GM12878 (cell line): ENCODE measurements around the gene YES1. TPM values are rescaled to one million over a fixed set of nuclear protein-coding genes. Genes with fewer than 3 reads are reported as not detected.

Source experiments
- ATAC-seq: fragments of 200-7000 bp; cut with Tn5 transposase; 3 replicates; pipeline ENCODE4 v1.9.1; 2020; ENCODE audit warnings: mild to moderate bottlenecking, moderate library complexity
- BruUV-seq: library from RNA; stranded (reverse); fragments of 400-500 nt; replicated peaks from 2 replicates; lab custom pipeline; 2021; lab: Mats Ljungman, UMichigan
- CTCF ChIA-PET: fragments of 300-600 bp; sonication (Branson Sonifier 250); formaldehyde crosslinking; extraction: SDS; loops from one replicate; lab custom pipeline; 2021; ENCODE audit warnings: inconsistent platforms; lab: Yijun Ruan, JAX
- POLR2A ChIA-PET: fragments of 350-600 bp; formaldehyde crosslinking; extraction: SDS; loops from one replicate; lab custom pipeline; 2021; ENCODE audit warnings: inconsistent platforms; lab: Charles Lee
- RAD21 ChIA-PET: fragments of 300-600 bp; sonication (Branson Sonifier 250); formaldehyde crosslinking; loops from one replicate; lab custom pipeline; 2023; ENCODE audit warnings: antibody characterized with exemption; ENCODE audit not compliant: unreplicated experiment; lab: Charles Lee
- SMC1A ChIA-PET: fragments of 300-600 bp; sonication (Branson Sonifier 250); formaldehyde crosslinking; loops from one replicate; lab custom pipeline; 2023; ENCODE audit not compliant: unreplicated experiment, uncharacterized antibody; lab: Charles Lee
- DNase-seq: peaks from one replicate; pipeline ENCODE4 v3.0.0-alpha.2; 2011; ENCODE audit warnings: low read depth, low spot score
- FAIRE-seq: peaks from 3 replicates; lab custom pipeline; 2011; peaks lifted over from hg19 to GRCh38; lab: Jason Lieb, UNC
- H2AFZ ChIP-seq: 2 replicates; pipeline ENCODE4 v1.6.0; 2011; ENCODE audit warnings: low read depth, low read length, control low read depth; ENCODE audit not compliant: control insufficient read depth
- H3K27ac ChIP-seq: 2 replicates; pipeline ENCODE4 v1.5.1; 2011; ENCODE audit warnings: control low read depth; ENCODE audit not compliant: control insufficient read depth, insufficient read depth
- H3K27me3 ChIP-seq, 2 experiments: replicated peaks in 1 of 2; 2 replicates each; pipeline versions ENCODE4 v1.6.0 to v1.6.1; 2011; ENCODE audit warnings: low read length in 1 of 2; ENCODE audit not compliant: control insufficient read depth in 2 of 2, insufficient read depth in 2 of 2
- H3K36me3 ChIP-seq, 2 experiments: 2 replicates each; pipeline ENCODE4 v1.5.1; 2011; ENCODE audit warnings: low read length in 1 of 2; ENCODE audit not compliant: control insufficient read depth in 2 of 2, insufficient read depth in 2 of 2
- H3K4me1 ChIP-seq: 2 replicates; pipeline ENCODE4 v1.6.1; 2011; ENCODE audit warnings: mild to moderate bottlenecking, low read length, moderate library complexity, mixed read lengths; ENCODE audit not compliant: control insufficient read depth, insufficient read depth
- H3K4me2 ChIP-seq: 2 replicates; pipeline ENCODE4 v1.6.0; 2011; ENCODE audit warnings: control low read depth; ENCODE audit not compliant: control insufficient read depth, insufficient read depth
- H3K4me3 ChIP-seq: fragments of 200-600 bp; sonication (generic); 2 replicates; pipeline ENCODE4 v1.5.1; 2016
- H3K79me2 ChIP-seq: 2 replicates; pipeline ENCODE4 v1.6.0; 2011; ENCODE audit warnings: low read length; ENCODE audit not compliant: control insufficient read depth, insufficient read depth
- H3K9ac ChIP-seq: 2 replicates; pipeline ENCODE4 v1.8.0; 2011; ENCODE audit warnings: low read length, control low read depth, mixed read lengths; ENCODE audit not compliant: control insufficient read depth, insufficient read depth
- H3K9me3 ChIP-seq: replicated peaks from 3 replicates; pipeline ENCODE4 v1.5.1; 2011; ENCODE audit warnings: mild to moderate bottlenecking, low read length; ENCODE audit not compliant: control insufficient read depth, insufficient read depth
- H4K20me1 ChIP-seq: 2 replicates; pipeline ENCODE4 v1.6.0; 2011; ENCODE audit not compliant: control insufficient read depth, insufficient read depth
- CREM ChIP-seq: IDR thresholded peaks from 2 replicates; pipeline ENCODE4 v1.6.1; 2014; ENCODE audit warnings: antibody characterized with exemption, low read depth
- CTCF ChIP-seq, 3 experiments: IDR thresholded peaks in 2 of 3; conservative IDR thresholded peaks in 1 of 3; 2 replicates each; pipeline ENCODE4 v1.5.1; 2011; ENCODE audit warnings: low read depth in 3 of 3, low read length in 3 of 3, mild to moderate bottlenecking in 3 of 3, control low read depth in 2 of 3, moderate library complexity in 2 of 3, inconsistent platforms in 1 of 3, mixed read lengths in 1 of 3; ENCODE audit not compliant: control insufficient read depth in 2 of 3, insufficient read depth in 1 of 3; ENCODE audit errors: extremely low read depth in 1 of 3
- ESRRA ChIP-seq: IDR thresholded peaks from 2 replicates; pipeline ENCODE4 v1.6.1; 2012; ENCODE audit warnings: mild to moderate bottlenecking, low read length, improper control_type of control experiment
- HDAC6 ChIP-seq: fragments of 200-600 bp; sonication (generic); IDR thresholded peaks from one replicate; pipeline ENCODE4 v1.8.0; 2017; ENCODE audit warnings: antibody characterized with exemption; ENCODE audit not compliant: unreplicated experiment
- MLLT1 ChIP-seq: fragments of 450-650 bp; IDR thresholded peaks from 2 replicates; pipeline ENCODE4 v1.6.1; 2016; ENCODE audit warnings: mild to moderate bottlenecking
- NBN ChIP-seq: fragments of 450-650 bp; IDR thresholded peaks from 2 replicates; pipeline ENCODE4 v1.6.1; 2016
- PAX5 ChIP-seq: IDR thresholded peaks from 2 replicates; pipeline ENCODE4 v1.6.1; 2011; ENCODE audit warnings: low read depth, low read length, borderline replicate concordance
- SMC3 ChIP-seq: IDR thresholded peaks from 2 replicates; pipeline ENCODE4 v1.6.1; 2011; ENCODE audit warnings: low read length, improper control_type of control experiment, borderline replicate concordance
- TCF12 ChIP-seq: IDR thresholded peaks from 2 replicates; pipeline ENCODE4 v1.6.1; 2011; ENCODE audit warnings: low read depth, mild to moderate bottlenecking, low read length
- WRNIP1 ChIP-seq: IDR thresholded peaks from 2 replicates; pipeline ENCODE4 v1.6.1; 2011; ENCODE audit warnings: low read depth, low read length, improper control_type of control experiment, borderline replicate concordance
- ZNF24 ChIP-seq: fragments of 450-650 bp; IDR thresholded peaks from 2 replicates; pipeline ENCODE4 v1.6.1; 2017; ENCODE audit warnings: antibody characterized with exemption, mild to moderate bottlenecking
- WGBS: methylation state at CpG from one replicate; pipeline ENCODE4 v1.1.6; 2016; ENCODE audit warnings: low lambda C conversion rate; ENCODE audit not compliant: insufficient replicate concordance, insufficient coverage; ENCODE audit errors: missing lambda C conversion rate; 5-methylcytosine and 5-hydroxymethylcytosine counted together
- in situ Hi-C: fragments of 300-500 bp; cut with MboI; formaldehyde crosslinking; loops from 9 replicates; pipeline ENCODE4 v1.14.3; 2018; ENCODE audit warnings: mixed read lengths
- intact Hi-C: fragments of 100-400 bp; cut with micrococcal nuclease; formaldehyde crosslinking; loops from one replicate; pipeline ENCODE4 v1.14.2; 2022; ENCODE audit not compliant: unreplicated experiment
- polyA plus RNA-seq, 11 experiments: library from polyadenylated mRNA; depleted of rRNA in 4 of 11; unstranded in 6 of 11; stranded (reverse) in 5 of 11; fragments of >200 nt; fragmentation: Nextera tagmentation in 4 of 11; fragmentation: Illumina TruSeq in 1 of 11; extraction: Ambion mirVana in 4 of 11; extraction: Trizol in 1 of 11; gene quantifications; 1 replicate in 1 of 11; 2 replicates in 10 of 11; pipeline versions ENCODE4 v1.2.1 to v1.2.3, GENCODE V29; 2011 to 2016; ENCODE audit warnings: inconsistent platforms in 2 of 11, missing spikeins in 2 of 11, low read depth in 1 of 11
- total RNA-seq, 4 experiments: library from RNA; depleted of rRNA in 3 of 4; stranded (reverse); fragments of >200 nt in 3 of 4; fragmentation: Illumina TruSeq in 1 of 4; extraction: Trizol in 1 of 4; gene quantifications; 2 replicates each; pipeline versions ENCODE4 v1.2.1 to v1.2.3, GENCODE V29; 2013 to 2021
- TF ChIP-seq, protein P1 (sequence below): fragments of 450-650 bp; formaldehyde crosslinking; IDR thresholded peaks from 2 replicates; pipeline ENCODE4 v1.5.0; 2022; ENCODE audit warnings: mild to moderate bottlenecking, missing genetic modification characterization

Gene YES1
- total and polyA plus RNA-seq, 10 of the 15 experiments (the other 5 are each of a cell fraction or from before 2014, with no cell fraction given) = 2.3 to 7.9 (median 5.8) TPM

- TF ChIP-seq HDAC6 (peak; percentile 60), WRNIP1 (no peak), CREM (peak; percentile 93), CTCF (IDR thresholded peaks at IDR 0.05 in 2 of 3, conservative IDR thresholded peaks at IDR 0.05 in 1 of 3; ENCODE audit: control insufficient read depth in 2 of 3, extremely low read depth in 1 of 3, insufficient read depth in 1 of 3, low read depth in 3 of 3, low read length in 3 of 3) (peak in 2 of 3 experiments; percentile 21 to 23; a peak in 3 of 6 replicates), SMC3 (no peak)
Measured at GRCh38 chr18:711657-712400, 100.2 kb downstream of the YES1 start (continued).

- in situ Hi-C loops = no loop called here
- ATAC-seq = no peak; the same call in 1 of the 3 replicates
- ChIA-PET SMC1A (interaction anchor here (1.0 kb wide), 1 partner anchor 119 kb away, joined by 3 read pairs; no protein-coding TSS in a partner anchor), POLR2A (no interaction called here), RAD21 (interaction anchor here (1.2 kb wide), 1 partner anchor 87 kb away, joined by 5 read pairs; no protein-coding TSS in a partner anchor), CTCF (interaction anchor here (0.9 to 2.3 kb wide), 2 partner anchors 119 to 122 kb away, joined by 3 to 14 read pairs; no protein-coding TSS in a partner anchor)
- Histone ChIP-seq H2AFZ (peak overlapping the region; percentile 62), H3K36me3 (no peaks in the 10 kb centered on the region), H3K27ac (peak overlapping the region; percentile 51), H4K20me1 (no peaks in the 10 kb centered on the region), H3K79me2 (peaks cover 17% of the 10 kb centered on the region), H3K4me1 (no peaks in the 10 kb centered on the region; the same call in 1 of the 2 replicates), H3K4me2 (peak overlapping the region; percentile 87), H3K9ac (peak overlapping the region; percentile 85), H3K27me3 (no peaks in the 10 kb centered on the region), H3K4me3 (peak overlapping the region; percentile 69), H3K9me3 (no peaks in the 10 kb centered on the region)
- WGBS = 13% methylated on average over 8 of the region's 8 CpGs
- no peak for FAIRE-seq
- no TSS peak for BruUV-seq
- intact Hi-C loops = loop anchor here (10.0 kb wide), 1 partner anchor 86 kb away; no protein-coding TSS in a partner anchor
- no peak for DNase-seq
- TF ChIP-seq, protein P1, sequence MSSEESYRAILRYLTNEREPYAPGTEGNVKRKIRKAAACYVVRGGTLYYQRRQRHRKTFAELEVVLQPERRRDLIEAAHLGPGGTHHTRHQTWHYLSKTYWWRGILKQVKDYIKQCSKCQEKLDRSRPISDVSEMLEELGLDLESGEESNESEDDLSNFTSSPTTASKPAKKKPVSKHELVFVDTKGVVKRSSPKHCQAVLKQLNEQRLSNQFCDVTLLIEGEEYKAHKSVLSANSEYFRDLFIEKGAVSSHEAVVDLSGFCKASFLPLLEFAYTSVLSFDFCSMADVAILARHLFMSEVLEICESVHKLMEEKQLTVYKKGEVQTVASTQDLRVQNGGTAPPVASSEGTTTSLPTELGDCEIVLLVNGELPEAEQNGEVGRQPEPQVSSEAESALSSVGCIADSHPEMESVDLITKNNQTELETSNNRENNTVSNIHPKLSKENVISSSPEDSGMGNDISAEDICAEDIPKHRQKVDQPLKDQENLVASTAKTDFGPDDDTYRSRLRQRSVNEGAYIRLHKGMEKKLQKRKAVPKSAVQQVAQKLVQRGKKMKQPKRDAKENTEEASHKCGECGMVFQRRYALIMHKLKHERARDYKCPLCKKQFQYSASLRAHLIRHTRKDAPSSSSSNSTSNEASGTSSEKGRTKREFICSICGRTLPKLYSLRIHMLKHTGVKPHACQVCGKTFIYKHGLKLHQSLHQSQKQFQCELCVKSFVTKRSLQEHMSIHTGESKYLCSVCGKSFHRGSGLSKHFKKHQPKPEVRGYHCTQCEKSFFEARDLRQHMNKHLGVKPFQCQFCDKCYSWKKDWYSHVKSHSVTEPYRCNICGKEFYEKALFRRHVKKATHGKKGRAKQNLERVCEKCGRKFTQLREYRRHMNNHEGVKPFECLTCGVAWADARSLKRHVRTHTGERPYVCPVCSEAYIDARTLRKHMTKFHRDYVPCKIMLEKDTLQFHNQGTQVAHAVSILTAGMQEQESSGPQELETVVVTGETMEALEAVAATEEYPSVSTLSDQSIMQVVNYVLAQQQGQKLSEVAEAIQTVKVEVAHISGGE (CRISPR knock-in tag) = no peak
- no peak for TF ChIP-seq MLLT1
- TF ChIP-seq PAX5 = no peak
- TF ChIP-seq TCF12 = no peak
- no peak for TF ChIP-seq CTCF (IDR thresholded peaks at IDR 0.05 in 2 of 3, conservative IDR thresholded peaks at IDR 0.05 in 1 of 3; ENCODE audit: control insufficient read depth in 2 of 3, extremely low read depth in 1 of 3, insufficient read depth in 1 of 3, low read depth in 3 of 3, low read length in 3 of 3)
- TF ChIP-seq ZNF24 = no peak
- no peak for TF ChIP-seq NBN
- no peak for TF ChIP-seq ESRRA
Measured at GRCh38 chr18:711310-711656, 100.8 kb downstream of the YES1 start.
